GM12878 (cell line): ENCODE measurements around the gene TAPBP. TPM values are rescaled to one million over a fixed set of nuclear protein-coding genes. Genes with fewer than 3 reads are reported as not detected.
A peak's percentile ranks its signal among the peaks of the same experiment; 100 is the strongest.

Source experiments
- ATAC-seq: fragments of 200-7000 bp; cut with Tn5 transposase; 3 replicates; pipeline ENCODE4 v1.9.1; 2020; ENCODE audit warnings: mild to moderate bottlenecking, moderate library complexity
- BruUV-seq: library from RNA; stranded (reverse); fragments of 400-500 nt; replicated peaks from 2 replicates; lab custom pipeline; 2021; lab: Mats Ljungman, UMichigan
- CTCF ChIA-PET: fragments of 300-600 bp; sonication (Branson Sonifier 250); formaldehyde crosslinking; extraction: SDS; loops from one replicate; lab custom pipeline; 2021; ENCODE audit warnings: inconsistent platforms; lab: Yijun Ruan, JAX
- POLR2A ChIA-PET: fragments of 350-600 bp; formaldehyde crosslinking; extraction: SDS; loops from one replicate; lab custom pipeline; 2021; ENCODE audit warnings: inconsistent platforms; lab: Charles Lee
- RAD21 ChIA-PET: fragments of 300-600 bp; sonication (Branson Sonifier 250); formaldehyde crosslinking; loops from one replicate; lab custom pipeline; 2023; ENCODE audit warnings: antibody characterized with exemption; ENCODE audit not compliant: unreplicated experiment; lab: Charles Lee
- SMC1A ChIA-PET: fragments of 300-600 bp; sonication (Branson Sonifier 250); formaldehyde crosslinking; loops from one replicate; lab custom pipeline; 2023; ENCODE audit not compliant: unreplicated experiment, uncharacterized antibody; lab: Charles Lee
- DNase-seq: peaks from one replicate; pipeline ENCODE4 v3.0.0-alpha.2; 2011; ENCODE audit warnings: low read depth, low spot score
- FAIRE-seq: peaks from 3 replicates; lab custom pipeline; 2011; peaks lifted over from hg19 to GRCh38; lab: Jason Lieb, UNC
- H2AFZ ChIP-seq: 2 replicates; pipeline ENCODE4 v1.6.0; 2011; ENCODE audit warnings: low read depth, low read length, control low read depth; ENCODE audit not compliant: control insufficient read depth
- H3K27ac ChIP-seq: 2 replicates; pipeline ENCODE4 v1.5.1; 2011; ENCODE audit warnings: control low read depth; ENCODE audit not compliant: control insufficient read depth, insufficient read depth
- H3K27me3 ChIP-seq, 2 experiments: replicated peaks in 1 of 2; 2 replicates each; pipeline versions ENCODE4 v1.6.0 to v1.6.1; 2011; ENCODE audit warnings: low read length in 1 of 2; ENCODE audit not compliant: control insufficient read depth in 2 of 2, insufficient read depth in 2 of 2
- H3K36me3 ChIP-seq, 2 experiments: 2 replicates each; pipeline ENCODE4 v1.5.1; 2011; ENCODE audit warnings: low read length in 1 of 2; ENCODE audit not compliant: control insufficient read depth in 2 of 2, insufficient read depth in 2 of 2
- H3K4me1 ChIP-seq: 2 replicates; pipeline ENCODE4 v1.6.1; 2011; ENCODE audit warnings: mild to moderate bottlenecking, low read length, moderate library complexity, mixed read lengths; ENCODE audit not compliant: control insufficient read depth, insufficient read depth
- H3K4me2 ChIP-seq: 2 replicates; pipeline ENCODE4 v1.6.0; 2011; ENCODE audit warnings: control low read depth; ENCODE audit not compliant: control insufficient read depth, insufficient read depth
- H3K4me3 ChIP-seq: fragments of 200-600 bp; sonication (generic); 2 replicates; pipeline ENCODE4 v1.5.1; 2016
- H3K79me2 ChIP-seq: 2 replicates; pipeline ENCODE4 v1.6.0; 2011; ENCODE audit warnings: low read length; ENCODE audit not compliant: control insufficient read depth, insufficient read depth
- H3K9ac ChIP-seq: 2 replicates; pipeline ENCODE4 v1.8.0; 2011; ENCODE audit warnings: low read length, control low read depth, mixed read lengths; ENCODE audit not compliant: control insufficient read depth, insufficient read depth
- H3K9me3 ChIP-seq: replicated peaks from 3 replicates; pipeline ENCODE4 v1.5.1; 2011; ENCODE audit warnings: mild to moderate bottlenecking, low read length; ENCODE audit not compliant: control insufficient read depth, insufficient read depth
- H4K20me1 ChIP-seq: 2 replicates; pipeline ENCODE4 v1.6.0; 2011; ENCODE audit not compliant: control insufficient read depth, insufficient read depth
- ATF2 ChIP-seq: IDR thresholded peaks from 2 replicates; pipeline ENCODE4 v1.6.1; 2012; ENCODE audit warnings: low read length, inconsistent platforms
- HSF1 ChIP-seq: fragments of 150-350 bp; IDR thresholded peaks from 2 replicates; pipeline ENCODE4 v1.6.1; 2014; ENCODE audit warnings: mild to moderate bottlenecking, low read depth, low read length
- MEF2A ChIP-seq: IDR thresholded peaks from 2 replicates; pipeline ENCODE4 v1.6.1; 2011; ENCODE audit warnings: low read depth, mild to moderate bottlenecking, low read length, moderate library complexity; ENCODE audit not compliant: insufficient read depth
- RUNX3 ChIP-seq: IDR thresholded peaks from 2 replicates; pipeline ENCODE4 v1.6.1; 2012; ENCODE audit warnings: low read length, inconsistent platforms
- SPI1 ChIP-seq: IDR thresholded peaks from 2 replicates; pipeline ENCODE4 v1.6.1; 2011; ENCODE audit warnings: low read depth, mild to moderate bottlenecking, low read length, moderate library complexity, borderline replicate concordance; ENCODE audit not compliant: insufficient read depth
- WGBS: methylation state at CpG from one replicate; pipeline ENCODE4 v1.1.6; 2016; ENCODE audit warnings: low lambda C conversion rate; ENCODE audit not compliant: insufficient replicate concordance, insufficient coverage; ENCODE audit errors: missing lambda C conversion rate; 5-methylcytosine and 5-hydroxymethylcytosine counted together
- in situ Hi-C: fragments of 300-500 bp; cut with MboI; formaldehyde crosslinking; loops from 9 replicates; pipeline ENCODE4 v1.14.3; 2018; ENCODE audit warnings: mixed read lengths
- intact Hi-C: fragments of 100-400 bp; cut with micrococcal nuclease; formaldehyde crosslinking; loops from one replicate; pipeline ENCODE4 v1.14.2; 2022; ENCODE audit not compliant: unreplicated experiment
- polyA plus RNA-seq, 11 experiments: library from polyadenylated mRNA; depleted of rRNA in 4 of 11; unstranded in 6 of 11; stranded (reverse) in 5 of 11; fragments of >200 nt; fragmentation: Nextera tagmentation in 4 of 11; fragmentation: Illumina TruSeq in 1 of 11; extraction: Ambion mirVana in 4 of 11; extraction: Trizol in 1 of 11; gene quantifications; 1 replicate in 1 of 11; 2 replicates in 10 of 11; pipeline versions ENCODE4 v1.2.1 to v1.2.3, GENCODE V29; 2011 to 2016; ENCODE audit warnings: inconsistent platforms in 2 of 11, missing spikeins in 2 of 11, low read depth in 1 of 11
- total RNA-seq, 4 experiments: library from RNA; depleted of rRNA in 3 of 4; stranded (reverse); fragments of >200 nt in 3 of 4; fragmentation: Illumina TruSeq in 1 of 4; extraction: Trizol in 1 of 4; gene quantifications; 2 replicates each; pipeline versions ENCODE4 v1.2.1 to v1.2.3, GENCODE V29; 2013 to 2021

The TAPBP gene
- total and polyA plus RNA-seq, 10 of the 15 experiments (the other 5 are each of a cell fraction or from before 2014, with no cell fraction given), result 14.6 to 210 (median 78.1) TPM

GRCh38 chr6:33336495-33336894, 22.6 kb upstream of the TAPBP start (continued):
- no peak for TF ChIP-seq HSF1

GRCh38 chr6:33335916-33336315, 22.0 kb upstream of the TAPBP start:
- Histone ChIP-seq H3K9ac (no peak overlapping the region), H2AFZ (no peak overlapping the region), H3K36me3 (no peaks in the 10 kb centered on the region), H3K27ac (no peak overlapping the region), H3K27me3 (no peaks in the 10 kb centered on the region), H4K20me1 (no peaks in the 10 kb centered on the region), H3K79me2 (no peaks in the 10 kb centered on the region), H3K9me3 (no peaks in the 10 kb centered on the region), H3K4me3 (no peak overlapping the region), H3K4me1 (peaks cover 6% of the 10 kb centered on the region; the same call in 1 of the 2 replicates), H3K4me2 (no peak overlapping the region)
- WGBS, result 84% methylated on average over 3 of the region's 4 CpGs
- SMC1A ChIA-PET, result interaction anchor here (2.5 kb wide), 1 partner anchor 9 kb away, joined by 17 read pairs; no protein-coding TSS in a partner anchor
- CTCF ChIA-PET, result interaction anchor here (1.1 to 5.6 kb wide), 2 partner anchors 9 to 77 kb away, joined by 3 to 25 read pairs; no protein-coding TSS in a partner anchor
- in situ Hi-C loops (no loop called here), intact Hi-C loops (no loop called here)
- FAIRE-seq, result no peak
- peak; percentile 43; the same call in 1 of the 2 replicates for TF ChIP-seq ATF2
- TF ChIP-seq MEF2A, result peak; percentile 38; the same call in 1 of the 2 replicates
- TF ChIP-seq SPI1, result 0 out of 2 replicates have a peak, but pooled peaks have one; percentile 11
- TF ChIP-seq RUNX3, result peak; percentile 56; the same call in 1 of the 2 replicates
- no peak for TF ChIP-seq HSF1
- POLR2A ChIA-PET, result interaction anchor here (0.7 to 1.5 kb wide), 4 partner anchors 10 to 38 kb away, joined by 3 to 4 read pairs (median 4); partner anchors contain the start of gene ZBTB22
- no TSS peak for BruUV-seq
- RAD21 ChIA-PET, result interaction anchor here (2.0 kb wide), 1 partner anchor 9 kb away, joined by 6 read pairs; no protein-coding TSS in a partner anchor
- 0 out of 3 replicates have a peak, but pooled peaks have one; percentile 27 for ATAC-seq
- no peak for DNase-seq
